Lower leg skin (tissue), 4 donors: Measurements from ENCODE around the gene LHB. TPM values are rescaled to one million over a fixed set of nuclear protein-coding genes. Genes with fewer than 3 reads are reported as not detected.

Experiments used
- DNase-seq, 2 donors: peaks; one replicate each; pipeline ENCODE4 v3.0.0-alpha.2; 2019; ENCODE audit warnings: low spot score in 2 of 2
- H3K4me3 ChIP-seq: fragments of 200-600 bp; sonication (generic); 2 replicates; pipeline ENCODE4 v1.5.1; 2017; ENCODE audit warnings: mild to moderate bottlenecking, low read depth; ENCODE audit not compliant: poor library complexity, severe bottlenecking
- CTCF ChIP-seq, 3 donors: fragments of 450-650 bp; IDR thresholded peaks; one replicate each; pipeline ENCODE4 v1.5.1; 2016; ENCODE audit warnings: antibody characterized with exemption in 3 of 3, mild to moderate bottlenecking in 3 of 3, moderate library complexity in 2 of 3
- POLR2A ChIP-seq, 2 donors: fragments of 450-650 bp; IDR thresholded peaks; one replicate each; pipeline ENCODE4 v1.6.1; 2016 to 2017; ENCODE audit warnings: antibody characterized with exemption in 2 of 2, mild to moderate bottlenecking in 1 of 2, moderate library complexity in 1 of 2
- WGBS, 2 donors: methylation state at CpG; one replicate each; pipeline ENCODE4 v1.1.5; 2018; 5-methylcytosine and 5-hydroxymethylcytosine counted together
- intact Hi-C: fragments of 100-400 bp; cut with DNase I; formaldehyde crosslinking; loops from one replicate; pipeline ENCODE4 v1.15.0; 2023; ENCODE audit warnings: low total_unique reads
- total RNA-seq, 4 donors: library from RNA; depleted of rRNA; stranded (reverse); fragments of >200 nt; gene quantifications; one replicate each; pipeline ENCODE4 v1.1.0, GENCODE V29; 2016

LHB gene
- total RNA-seq, 4 donors from 2014 or later, result 1.2 to 4.2 (median 1.8) TPM; not detected in 1

DNA sequence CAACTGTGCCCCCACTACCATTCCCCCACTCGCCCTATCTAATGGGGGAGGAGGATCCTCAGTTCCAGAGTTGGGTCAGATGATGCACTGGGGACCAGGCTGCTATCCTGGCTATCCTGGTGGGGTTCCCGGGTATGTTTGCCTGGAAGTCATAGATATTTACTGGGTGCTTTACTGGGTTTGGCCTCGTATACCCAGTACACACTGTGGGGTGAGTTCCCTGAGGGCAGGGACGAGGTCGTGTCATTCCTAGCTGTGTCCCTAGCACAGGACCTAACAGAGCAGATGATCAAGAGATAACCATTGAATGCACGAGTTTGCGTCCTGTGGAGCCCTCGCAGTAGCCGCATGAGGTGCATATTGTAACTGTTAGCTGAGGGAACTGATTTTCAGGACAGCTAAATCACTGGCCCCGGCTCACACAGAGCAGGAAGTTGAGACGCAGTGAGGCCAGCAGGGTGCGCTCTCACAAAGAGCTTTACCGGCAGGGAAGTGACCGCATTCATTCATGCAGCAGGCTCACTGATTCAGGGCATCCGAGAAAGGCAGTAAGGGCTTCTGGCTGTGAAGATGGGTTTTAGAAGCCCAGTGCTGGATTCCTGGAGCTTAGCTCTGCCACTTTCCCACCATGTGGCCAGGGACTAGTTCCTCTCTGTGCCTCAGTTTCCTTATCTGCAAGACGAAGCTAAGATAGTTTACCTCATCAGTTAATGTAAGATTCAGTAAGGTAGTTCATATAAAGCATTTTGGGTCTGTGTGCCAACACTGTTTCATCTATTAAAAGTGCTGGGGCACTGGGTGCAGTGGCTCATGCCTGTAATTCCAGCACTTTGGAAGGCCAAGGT, 17.2 kb downstream of the LHB start:
- peak in 1 of 2 donors; percentile 27 for DNase-seq
- intact Hi-C loops, result loop anchor here (10.0 kb wide), 1 partner anchor 145 kb away; no protein-coding TSS in a partner anchor
- WGBS, 2 donors, result 49 to 61% methylated on average over 16 of the region's 16 CpGs
- TF ChIP-seq POLR2A (IDR thresholded peaks at IDR 0.05), result no peak
- no peak for TF ChIP-seq CTCF (IDR thresholded peaks at IDR 0.05)
- H3K4me3 ChIP-seq, result no peak overlapping the region

DNA sequence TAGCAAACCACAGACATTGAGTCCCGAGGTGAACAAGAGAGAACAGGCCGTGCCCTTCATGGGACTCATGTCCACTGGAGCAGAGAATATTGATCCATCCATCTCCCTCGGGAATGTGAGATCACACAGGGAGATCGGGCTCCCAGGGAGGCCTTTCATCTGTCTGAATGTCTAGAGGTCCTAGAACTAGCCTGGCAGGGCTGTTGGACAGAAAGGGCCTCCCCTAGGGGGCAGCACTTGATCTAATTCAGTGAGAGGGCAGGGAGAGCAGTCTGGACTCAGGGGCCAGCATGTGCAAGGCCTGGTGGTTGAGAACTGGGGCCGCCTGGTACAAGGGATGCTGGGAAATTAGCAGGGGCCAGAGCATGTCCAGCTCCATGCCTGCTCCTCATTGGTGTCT, 18.9 kb downstream of the LHB start:
- TF ChIP-seq POLR2A (IDR thresholded peaks at IDR 0.05) (no peak), CTCF (IDR thresholded peaks at IDR 0.05) (no peak)
- no peak overlapping the region for H3K4me3 ChIP-seq
- intact Hi-C loops, result loop anchor here (10.0 kb wide), 1 partner anchor 147 kb away; no protein-coding TSS in a partner anchor
- WGBS, 2 donors, result 72 to 86% methylated on average over 5 of the region's 5 CpGs
- no peak for DNase-seq

DNA sequence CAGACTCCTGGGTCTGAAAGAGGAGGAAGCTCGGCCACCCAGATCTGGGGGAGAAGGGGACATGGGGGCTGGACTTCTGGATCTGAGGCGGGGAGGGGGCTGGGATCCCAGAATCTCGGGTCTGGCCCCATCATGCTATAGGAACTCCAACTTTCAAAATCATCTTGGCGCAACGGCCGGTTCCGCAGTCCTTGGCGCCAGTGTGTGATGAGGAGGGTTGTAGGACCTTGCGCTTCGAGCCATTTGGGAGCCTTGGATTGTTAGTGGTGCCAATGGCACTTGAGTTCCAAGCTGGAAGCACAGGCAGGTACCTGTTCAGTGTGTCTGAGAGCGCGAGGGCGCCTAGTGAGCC, 22.9 kb downstream of the LHB start:
- TF ChIP-seq CTCF (IDR thresholded peaks at IDR 0.05) (no peak), POLR2A (IDR thresholded peaks at IDR 0.05) (no peak)
- peak overlapping the region; percentile 64 for H3K4me3 ChIP-seq
- peak in 1 of 2 donors; percentile 89 for DNase-seq
- 1 to 2% methylated on average over 11 to 13 of the region's 13 CpGs for WGBS, 2 donors
- intact Hi-C loops, result loop anchor here (10.0 kb wide), 1 partner anchor 151 kb away; no protein-coding TSS in a partner anchor

GRCh38 chr19:48993175-48994034, 23.5 kb downstream of the LHB start, which contains the start of the genes GYS1 and RUVBL2:
Gene GYS1 (minus strand): TSS chr19:48993309. CDS start chr19:48993112, 197 bp downstream.
Gene RUVBL2 (plus strand): TSS chr19:48993887. CDS start chr19:48993912, 25 bp downstream.
- H3K4me3 ChIP-seq, result peak within 1 kb of the TSS; percentile 91
- intact Hi-C loops, result loop anchor here (10.0 kb wide), 1 partner anchor 151 kb away; no protein-coding TSS in a partner anchor
- 0 to 1% methylated on average over 55 to 56 of the region's 56 CpGs for WGBS, 2 donors
- TF ChIP-seq POLR2A (IDR thresholded peaks at IDR 0.05), result peak in 1 of 2 donors; percentile 29
- peak in 2 of 3 donors; percentile 29 to 99 for TF ChIP-seq CTCF (IDR thresholded peaks at IDR 0.05)
- DNase-seq, result peak; percentile 99 to 100

GRCh38 chr19:48992581-48993174, 24.2 kb downstream of the LHB start:
- peak overlapping the region; percentile 91 for H3K4me3 ChIP-seq
- WGBS, 2 donors, result 0 to 1% methylated on average over 19 to 20 of the region's 20 CpGs
- intact Hi-C loops, result loop anchor here (10.0 kb wide), 1 partner anchor 152 kb away; no protein-coding TSS in a partner anchor
- DNase-seq, result no peak
- TF ChIP-seq CTCF (IDR thresholded peaks at IDR 0.05) (no peak), POLR2A (IDR thresholded peaks at IDR 0.05) (no peak)
